GM12891 (cell line): ENCODE results near the gene SRRM2.

Experiments used
- PAX5 ChIP-seq: IDR thresholded peaks from 2 replicates; pipeline ENCODE4 v1.6.1; 2011; ENCODE audit warnings: low read length, moderate library complexity, mild to moderate bottlenecking; ENCODE audit not compliant: insufficient read depth, severe bottlenecking
- POLR2A ChIP-seq: IDR thresholded peaks from 2 replicates; pipeline ENCODE4 v1.6.1; 2011; ENCODE audit warnings: low read depth, low read length, control low read depth
- POLR2AphosphoS5 ChIP-seq: IDR thresholded peaks from 2 replicates; pipeline ENCODE4 v1.6.1; 2011; ENCODE audit warnings: low read depth, low read length, control low read depth
- POU2F2 ChIP-seq: IDR thresholded peaks from 2 replicates; pipeline ENCODE4 v1.6.1; 2011; ENCODE audit warnings: low read depth, mild to moderate bottlenecking, control low read depth, low read length, moderate library complexity
- TAF1 ChIP-seq: IDR thresholded peaks from 2 replicates; pipeline ENCODE4 v1.6.1; 2011; ENCODE audit warnings: low read depth, low read length, control low read depth

GRCh38 chr16:2741168-2741567 is 11.3 kb upstream of the SRRM2 start:
- TF ChIP-seq POLR2AphosphoS5 (no peak), TAF1 (no peak), POLR2A (no peak), POU2F2 (no peak), PAX5 (no peak)
